Progenitor cell of endocrine pancreas (in vitro differentiated cells): ENCODE data around the gene PPM1B. TPM values are rescaled to one million over a fixed set of nuclear protein-coding genes. Genes with fewer than 3 reads are reported as not detected.
A peak's percentile ranks its signal among the peaks of the same experiment; 100 is the strongest.
"Not testable (repeated sequence)": the region's sequence is repeated elsewhere in the genome, so short reads cannot be mapped to it uniquely, and the experiment has no call there.

Experiments
- DNase-seq: peaks from one replicate; pipeline ENCODE4 v3.0.0; 2021; ENCODE audit warnings: low spot score; ENCODE audit not compliant: unreplicated experiment
- H3K27ac Mint-ChIP-seq: 2 replicates; pipeline ENCODE4 v1.8.0; 2021; ENCODE audit warnings: mild to moderate bottlenecking, moderate library complexity, mixed read lengths
- H3K27me3 Mint-ChIP-seq: 2 replicates; pipeline ENCODE4 v1.8.0; 2021; ENCODE audit warnings: mixed read lengths
- H3K36me3 Mint-ChIP-seq: 2 replicates; pipeline ENCODE4 v1.8.0; 2022; ENCODE audit warnings: mixed read lengths; ENCODE audit not compliant: insufficient read depth
- H3K4me1 Mint-ChIP-seq: 2 replicates; pipeline ENCODE4 v1.8.0; 2021; ENCODE audit warnings: low read depth, mixed read lengths
- H3K4me3 Mint-ChIP-seq: 2 replicates; pipeline ENCODE4 v1.8.0; 2021; ENCODE audit warnings: low read depth, mild to moderate bottlenecking, moderate library complexity, mixed read lengths
- H3K9me3 Mint-ChIP-seq: 2 replicates; pipeline ENCODE4 v1.8.0; 2021; ENCODE audit warnings: low read depth, mixed read lengths
- total RNA-seq: library from RNA; stranded (reverse); gene quantifications from 2 replicates; pipeline ENCODE4 v1.2.1, GENCODE V29; 2021
- TF ChIP-seq, protein P1 (sequence below): fragments of 200-600 bp; sonication (generic); IDR thresholded peaks from one replicate; pipeline ENCODE4 v1.5.0; 2021; ENCODE audit warnings: antibody characterized with exemption, mild to moderate bottlenecking; ENCODE audit not compliant: unreplicated experiment

The PPM1B gene
- total RNA-seq, 1 donor from 2014 or later, result 60.8 TPM

DNA sequence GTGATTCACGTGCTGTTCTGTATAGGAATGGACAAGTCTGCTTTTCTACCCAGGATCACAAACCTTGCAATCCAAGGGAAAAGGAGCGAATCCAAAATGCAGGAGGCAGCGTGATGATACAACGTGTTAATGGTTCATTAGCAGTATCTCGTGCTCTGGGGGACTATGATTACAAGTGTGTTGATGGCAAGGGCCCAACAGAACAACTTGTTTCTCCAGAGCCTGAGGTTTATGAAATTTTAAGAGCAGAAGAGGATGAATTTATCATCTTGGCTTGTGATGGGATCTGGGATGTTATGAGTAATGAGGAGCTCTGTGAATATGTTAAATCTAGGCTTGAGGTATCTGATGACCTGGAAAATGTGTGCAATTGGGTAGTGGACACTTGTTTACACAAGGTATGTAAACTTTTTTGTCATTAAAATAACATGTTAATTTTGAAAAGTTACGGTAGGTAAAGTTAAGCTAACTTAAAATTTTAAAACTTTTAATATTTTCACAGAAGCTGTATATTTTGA, 33.0 kb downstream of the PPM1B start:
- H3K27ac Mint-ChIP-seq, result no peak overlapping the region
- no peak overlapping the region for H3K4me3 Mint-ChIP-seq
- no peaks in the 10 kb centered on the region for H3K4me1 Mint-ChIP-seq
- H3K9me3 Mint-ChIP-seq, result peaks cover 4% of the 10 kb centered on the region
- TF ChIP-seq, protein P1, sequence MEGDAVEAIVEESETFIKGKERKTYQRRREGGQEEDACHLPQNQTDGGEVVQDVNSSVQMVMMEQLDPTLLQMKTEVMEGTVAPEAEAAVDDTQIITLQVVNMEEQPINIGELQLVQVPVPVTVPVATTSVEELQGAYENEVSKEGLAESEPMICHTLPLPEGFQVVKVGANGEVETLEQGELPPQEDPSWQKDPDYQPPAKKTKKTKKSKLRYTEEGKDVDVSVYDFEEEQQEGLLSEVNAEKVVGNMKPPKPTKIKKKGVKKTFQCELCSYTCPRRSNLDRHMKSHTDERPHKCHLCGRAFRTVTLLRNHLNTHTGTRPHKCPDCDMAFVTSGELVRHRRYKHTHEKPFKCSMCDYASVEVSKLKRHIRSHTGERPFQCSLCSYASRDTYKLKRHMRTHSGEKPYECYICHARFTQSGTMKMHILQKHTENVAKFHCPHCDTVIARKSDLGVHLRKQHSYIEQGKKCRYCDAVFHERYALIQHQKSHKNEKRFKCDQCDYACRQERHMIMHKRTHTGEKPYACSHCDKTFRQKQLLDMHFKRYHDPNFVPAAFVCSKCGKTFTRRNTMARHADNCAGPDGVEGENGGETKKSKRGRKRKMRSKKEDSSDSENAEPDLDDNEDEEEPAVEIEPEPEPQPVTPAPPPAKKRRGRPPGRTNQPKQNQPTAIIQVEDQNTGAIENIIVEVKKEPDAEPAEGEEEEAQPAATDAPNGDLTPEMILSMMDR, result no peak
- no peak for DNase-seq
- peaks cover 24% of the 10 kb centered on the region for H3K36me3 Mint-ChIP-seq
- H3K27me3 Mint-ChIP-seq, result no peaks in the 10 kb centered on the region

DNA sequence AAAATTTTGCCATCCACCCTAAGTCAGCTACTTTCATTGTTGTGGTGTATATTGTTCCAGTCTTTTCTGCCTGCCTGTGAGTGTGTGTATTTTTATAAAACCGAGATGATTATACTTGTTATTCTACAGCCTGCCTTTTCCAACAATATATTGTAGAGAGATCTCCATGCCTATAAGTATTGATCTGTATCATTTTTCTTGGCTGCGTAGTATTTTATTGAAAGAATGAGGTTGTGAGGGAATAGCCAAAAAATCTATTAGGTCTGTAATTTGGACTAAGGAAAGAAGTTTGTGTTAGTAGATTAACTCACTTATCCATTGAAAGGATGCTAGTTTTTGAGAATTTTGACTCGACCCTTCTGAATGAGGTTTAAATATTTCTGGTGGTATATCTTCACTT, 34.9 kb downstream of the PPM1B start:
- H3K27ac Mint-ChIP-seq, result no peak overlapping the region
- peaks cover 19% of the 10 kb centered on the region for H3K36me3 Mint-ChIP-seq
- no peaks in the 10 kb centered on the region for H3K27me3 Mint-ChIP-seq
- TF ChIP-seq, protein P1, result no peak
- DNase-seq, result no peak
- peaks cover 4% of the 10 kb centered on the region for H3K9me3 Mint-ChIP-seq
- H3K4me1 Mint-ChIP-seq, result no peaks in the 10 kb centered on the region
- H3K4me3 Mint-ChIP-seq, result no peak overlapping the region

DNA sequence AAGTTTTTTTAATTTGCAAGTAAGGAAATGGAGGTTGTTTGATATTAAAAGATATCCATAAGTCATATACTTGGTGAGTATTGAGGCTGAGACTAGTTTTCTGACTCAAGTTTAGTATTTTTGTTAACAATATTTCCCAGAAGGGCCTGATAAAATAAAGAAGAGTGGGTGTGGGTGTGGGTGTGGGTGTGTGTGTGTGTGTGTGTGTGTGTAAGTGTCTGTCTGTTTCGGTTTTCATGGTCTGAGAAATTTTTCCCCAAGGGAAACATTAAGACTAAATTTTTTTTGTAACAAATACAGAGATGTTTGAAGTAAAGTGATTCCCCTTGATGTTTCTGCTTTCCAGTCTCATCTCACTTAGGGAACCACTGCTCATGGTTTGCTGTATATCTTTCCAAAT, 36.5 kb downstream of the PPM1B start:
- TF ChIP-seq, protein P1, result no peak
- Mint-ChIP-seq H3K4me1 (no peaks in the 10 kb centered on the region), H3K9me3 (peaks cover 4% of the 10 kb centered on the region), H3K27ac (peak overlapping the region; percentile 66), H3K27me3 (no peaks in the 10 kb centered on the region), H3K36me3 (peaks cover 24% of the 10 kb centered on the region), H3K4me3 (no peak overlapping the region)
- no peak for DNase-seq

DNA sequence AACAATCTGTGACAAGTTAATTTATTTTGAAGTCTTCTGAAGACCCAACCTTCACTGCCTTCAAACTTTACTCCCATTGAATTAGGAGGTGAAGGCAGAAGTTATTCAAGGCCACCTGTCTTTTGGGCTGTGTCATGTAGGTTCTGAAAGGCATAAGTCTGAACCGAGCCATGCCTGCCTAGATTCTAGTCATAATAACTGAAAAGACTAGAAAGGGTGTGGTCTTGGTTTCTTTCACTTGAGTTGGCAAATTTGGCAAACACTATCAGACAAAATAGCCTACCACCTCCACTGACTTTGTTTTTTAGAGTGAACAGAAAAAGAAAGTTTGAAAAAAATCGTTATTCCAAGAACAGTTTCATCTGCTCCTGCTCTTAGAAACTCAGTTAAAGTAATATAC, 38.4 kb downstream of the PPM1B start:
- H3K36me3 Mint-ChIP-seq, result peaks cover 20% of the 10 kb centered on the region

DNA sequence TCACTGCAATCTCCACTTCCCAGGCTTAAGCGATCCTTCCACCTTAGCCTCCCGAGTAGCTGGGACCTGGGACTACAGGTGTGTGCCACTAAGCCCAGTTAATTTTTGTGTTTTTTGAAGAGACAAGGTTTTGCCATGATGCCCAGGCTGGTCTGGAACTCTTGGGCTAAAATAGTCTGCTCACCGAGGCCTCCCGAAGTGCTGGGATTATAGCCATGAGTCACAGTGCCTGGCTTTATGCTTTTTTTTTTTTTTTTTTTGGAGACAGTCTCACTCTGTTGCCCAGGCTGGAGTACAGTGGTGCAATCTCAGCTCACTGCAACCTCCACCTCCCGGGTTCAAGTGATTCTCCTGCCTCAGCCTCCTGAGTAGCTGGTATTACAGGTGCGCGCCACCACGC, 39.0 kb downstream of the PPM1B start:
- H3K27me3 Mint-ChIP-seq, H3K27ac Mint-ChIP-seq, DNase-seq, H3K4me3 Mint-ChIP-seq, H3K4me1 Mint-ChIP-seq, H3K9me3 Mint-ChIP-seq: not testable (repeated sequence)
- H3K36me3 Mint-ChIP-seq, result peaks cover 22% of the 10 kb centered on the region

More for the DNA sequence above, 38.4 kb downstream of the PPM1B start:
- H3K27me3 Mint-ChIP-seq, result no peaks in the 10 kb centered on the region
- DNase-seq, result no peak
- H3K4me1 Mint-ChIP-seq, result no peaks in the 10 kb centered on the region
- peaks cover 4% of the 10 kb centered on the region for H3K9me3 Mint-ChIP-seq
- no peak overlapping the region for H3K27ac Mint-ChIP-seq
- TF ChIP-seq, protein P1, result no peak
- H3K4me3 Mint-ChIP-seq, result no peak overlapping the region

DNA sequence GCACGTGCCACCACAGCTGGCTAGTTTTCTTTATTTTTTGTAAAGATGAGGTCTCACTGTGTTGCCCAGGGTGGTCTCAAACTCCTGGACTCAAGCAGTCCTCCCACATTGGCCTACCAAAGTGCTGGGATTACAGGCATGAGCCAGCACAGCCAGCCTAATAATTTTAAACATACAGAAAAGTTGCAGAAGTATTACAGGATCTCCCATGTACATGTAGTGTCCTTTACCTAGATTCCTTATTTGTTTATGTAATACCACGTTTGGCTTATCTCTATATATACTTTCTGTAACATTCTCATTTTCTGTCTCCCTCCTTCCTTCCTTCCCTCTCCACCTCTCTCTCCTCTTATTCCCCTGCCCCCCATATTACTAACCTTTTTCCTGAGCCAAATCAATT, 41.7 kb downstream of the PPM1B start:
- TF ChIP-seq, protein P1, result no peak

More for the DNA sequence above, 41.7 kb downstream of the PPM1B start:
- Mint-ChIP-seq H3K36me3 (peaks cover 16% of the 10 kb centered on the region), H3K4me3 (no peak overlapping the region), H3K4me1 (peaks cover under 1% of the 10 kb centered on the region), H3K27ac (no peak overlapping the region), H3K27me3 (no peaks in the 10 kb centered on the region), H3K9me3 (no peaks in the 10 kb centered on the region)
- DNase-seq, result no peak
